ENCODE measurements around the gene SLC38A8. TPM values are rescaled to one million over a fixed set of nuclear protein-coding genes. Genes with fewer than 3 reads are reported as not detected.
A peak's percentile ranks its signal among the peaks of the same experiment; 100 is the strongest.

SLC38A8 gene
- total RNA-seq, 1 donor from 2014 or later, result 3.1 TPM

DNA sequence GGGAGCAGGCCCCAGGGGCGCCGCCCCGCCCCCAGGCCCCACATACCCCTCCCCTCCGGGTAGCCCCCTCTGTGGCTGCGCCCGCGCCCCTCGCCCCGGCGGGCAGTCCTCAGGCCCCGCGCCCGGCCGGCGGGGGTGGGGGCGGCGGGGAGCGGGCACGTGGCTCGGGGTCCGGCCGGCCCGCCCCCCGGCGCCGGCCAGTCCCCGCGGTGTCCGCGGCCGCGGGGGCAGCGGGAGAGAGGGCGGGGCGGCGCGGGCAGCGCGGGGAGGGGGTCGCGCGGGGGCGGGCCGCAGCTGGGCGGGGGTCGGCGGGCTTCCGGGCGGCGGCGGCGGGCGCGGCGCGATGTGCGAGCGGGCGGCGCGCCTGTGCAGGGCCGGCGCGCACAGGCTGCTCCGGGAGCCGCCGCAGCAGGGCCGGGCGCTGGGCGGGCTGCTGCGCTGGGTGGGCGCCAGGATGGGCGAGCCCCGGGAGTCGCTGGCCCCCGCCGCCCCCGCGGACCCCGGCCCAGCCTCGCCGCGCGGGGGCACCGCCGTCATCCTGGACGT lies 74.2 kb downstream of the SLC38A8 start:
- intact Hi-C loops (cut with DNase I), result loop anchor here (1.0 to 5.0 kb wide), 2 partner anchors 95 to 209 kb away; no protein-coding TSS in a partner anchor
- DNase-seq (ENCODE audit: missing footprints) (no peak), ATAC-seq (no peak)

DNA sequence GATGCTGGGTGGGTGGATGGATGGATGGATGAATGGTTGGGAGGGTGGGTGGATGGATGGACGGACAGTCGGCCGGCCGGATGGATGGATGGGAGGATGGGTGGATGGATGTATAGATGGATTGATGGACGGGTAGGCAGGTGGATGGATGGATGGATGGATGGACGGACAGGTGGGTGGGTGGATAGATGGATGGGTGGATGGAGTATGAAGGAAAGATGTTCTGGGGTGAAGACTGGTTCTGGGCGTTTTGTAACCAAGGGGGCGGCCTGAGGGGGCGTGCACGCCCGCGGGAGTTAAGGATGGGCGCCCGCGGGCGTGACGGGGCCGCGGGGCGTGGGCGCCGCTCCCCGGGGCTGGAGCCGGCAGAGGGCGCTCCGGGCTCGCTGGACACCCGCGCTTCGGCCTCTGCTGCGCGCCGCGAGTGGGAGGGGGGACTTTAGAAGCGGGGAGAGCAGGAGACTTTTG lies 74.7 kb downstream of the SLC38A8 start, which contains the start of gene NECAB2:
NECAB2 (plus strand) TSS at position 407 of the 468 bp plus-strand sequence. CDS start 405 bp downstream, outside the sequence.
- ATAC-seq (peak; percentile 65), DNase-seq (ENCODE audit: missing footprints) (peak; percentile 84)
- intact Hi-C loops (cut with DNase I), result loop anchor here (1.0 to 5.0 kb wide), 2 partner anchors 95 to 209 kb away; no protein-coding TSS in a partner anchor

DNA sequence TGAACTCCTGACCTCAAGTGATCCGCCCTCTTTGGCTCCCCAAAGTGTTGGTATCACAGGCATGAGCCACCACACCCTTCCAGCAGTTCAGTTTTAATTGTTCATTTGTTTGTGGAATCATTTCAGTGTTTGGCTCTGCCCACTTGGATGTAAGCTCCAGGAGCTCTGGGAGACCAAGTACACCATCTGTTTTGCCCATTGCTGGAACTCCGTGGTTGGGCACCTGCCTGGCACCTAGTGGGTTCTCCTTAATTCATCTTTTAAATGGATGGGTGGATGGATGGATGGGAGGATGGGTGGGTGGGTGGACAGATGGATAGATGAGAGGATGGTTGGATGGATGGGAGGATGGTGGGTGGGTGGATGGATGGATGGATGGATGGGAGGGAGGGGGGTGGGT lies 75.5 kb downstream of the SLC38A8 start:
- intact Hi-C loops (cut with DNase I), result loop anchor here (5.0 kb wide), 1 partner anchor 210 kb away; no protein-coding TSS in a partner anchor
- ATAC-seq (no peak), DNase-seq (ENCODE audit: missing footprints) (peak; percentile 0)

DNA sequence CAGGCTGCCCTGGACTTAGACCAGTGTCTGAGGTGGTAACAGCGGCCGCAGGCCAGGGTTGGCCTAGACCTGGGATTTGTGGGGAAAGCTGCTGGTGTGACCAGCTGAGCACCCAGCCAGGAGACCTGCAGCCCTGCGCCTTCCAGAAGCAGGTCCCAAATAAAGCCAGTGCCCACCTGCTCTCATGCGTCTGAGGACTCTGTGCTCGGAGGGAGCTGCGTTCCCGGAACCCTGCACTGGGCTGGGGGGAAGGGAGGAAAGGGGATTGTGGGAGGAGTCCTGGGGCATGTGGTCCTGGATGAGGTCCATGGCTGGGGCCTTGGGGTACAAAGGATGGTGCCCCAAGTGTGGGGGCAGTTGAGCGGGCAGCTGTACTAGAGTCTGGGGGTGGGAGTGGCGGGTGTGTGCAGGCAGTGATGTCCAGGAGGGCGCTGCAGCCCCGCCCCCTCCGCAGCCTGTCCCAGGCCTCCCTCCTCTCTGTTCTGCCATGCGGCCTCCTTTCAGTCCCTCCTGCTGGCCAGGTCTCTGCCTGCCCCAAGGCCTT lies 76.4 kb downstream of the SLC38A8 start:
- peak; percentile 44 for DNase-seq (ENCODE audit: missing footprints)
- ATAC-seq, result no peak
- intact Hi-C loops (cut with DNase I), result loop anchor here (5.0 kb wide), 1 partner anchor 211 kb away; no protein-coding TSS in a partner anchor

DNA sequence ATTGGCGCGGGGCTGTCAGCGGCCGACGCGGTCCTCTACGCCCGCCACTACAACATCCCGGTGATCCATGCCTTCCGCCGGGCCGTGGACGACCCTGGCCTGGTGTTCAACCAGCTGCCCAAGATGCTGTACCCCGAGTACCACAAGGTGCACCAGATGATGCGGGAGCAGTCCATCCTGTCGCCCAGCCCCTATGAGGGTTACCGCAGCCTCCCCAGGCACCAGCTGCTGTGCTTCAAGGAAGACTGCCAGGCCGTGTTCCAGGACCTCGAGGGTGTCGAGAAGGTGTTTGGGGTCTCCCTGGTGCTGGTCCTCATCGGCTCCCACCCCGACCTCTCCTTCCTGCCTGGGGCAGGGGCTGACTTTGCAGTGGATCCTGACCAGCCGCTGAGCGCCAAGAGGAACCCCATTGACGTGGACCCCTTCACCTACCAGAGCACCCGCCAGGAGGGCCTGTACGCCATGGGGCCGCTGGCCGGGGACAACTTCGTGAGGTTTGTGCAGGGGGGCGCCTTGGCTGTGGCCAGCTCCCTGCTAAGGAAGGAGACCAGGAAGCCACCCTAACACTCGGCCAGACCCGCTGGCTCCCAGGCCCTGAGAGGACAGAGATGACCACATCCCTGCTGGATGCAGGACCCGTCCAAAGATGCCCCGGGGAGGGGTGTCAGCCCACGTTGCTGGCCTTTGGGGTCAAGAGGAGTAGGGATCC lies 77.0 kb downstream of the SLC38A8 start:
- intact Hi-C loops (cut with DNase I), result loop anchor here (5.0 kb wide), 1 partner anchor 212 kb away; no protein-coding TSS in a partner anchor
- DNase-seq (ENCODE audit: missing footprints) (peak; percentile 54), ATAC-seq (no peak)

DNA sequence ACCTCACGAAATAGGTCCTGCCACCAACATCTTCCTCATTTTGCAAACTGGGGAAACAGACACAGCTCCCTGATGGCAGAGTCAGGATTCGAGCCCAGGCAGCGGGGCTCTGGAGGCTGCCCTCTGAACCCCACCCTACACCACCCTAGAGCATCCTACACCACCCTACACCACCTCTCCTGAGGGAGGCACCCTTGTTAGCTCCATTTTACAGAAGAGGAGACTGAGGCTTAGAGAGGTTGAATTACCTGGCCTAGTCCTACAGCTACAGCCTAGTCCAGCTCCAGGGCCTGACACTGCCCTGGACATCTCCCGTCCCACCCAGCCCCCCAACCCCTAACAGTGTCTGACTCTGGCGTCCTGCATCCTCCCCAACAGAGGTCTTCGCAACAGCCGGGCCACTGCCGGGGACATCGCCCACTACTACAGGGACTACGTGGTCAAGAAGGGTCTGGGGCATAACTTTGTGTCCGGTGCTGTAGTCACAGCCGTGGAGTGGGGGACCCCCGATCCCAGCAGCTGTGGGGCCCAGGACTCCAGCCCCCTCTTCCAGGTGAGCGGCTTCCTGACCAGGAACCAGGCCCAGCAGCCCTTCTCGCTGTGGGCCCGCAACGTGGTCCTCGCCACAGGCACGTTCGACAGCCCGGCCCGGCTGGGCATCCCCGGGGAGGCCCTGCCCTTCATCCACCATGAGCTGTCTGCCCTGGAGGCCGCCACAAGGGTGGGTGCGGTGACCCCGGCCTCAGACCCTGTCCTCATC lies 77.7 kb downstream of the SLC38A8 start:
- DNase-seq (ENCODE audit: missing footprints), result peak; percentile 27
- ATAC-seq, result no peak

DNA sequence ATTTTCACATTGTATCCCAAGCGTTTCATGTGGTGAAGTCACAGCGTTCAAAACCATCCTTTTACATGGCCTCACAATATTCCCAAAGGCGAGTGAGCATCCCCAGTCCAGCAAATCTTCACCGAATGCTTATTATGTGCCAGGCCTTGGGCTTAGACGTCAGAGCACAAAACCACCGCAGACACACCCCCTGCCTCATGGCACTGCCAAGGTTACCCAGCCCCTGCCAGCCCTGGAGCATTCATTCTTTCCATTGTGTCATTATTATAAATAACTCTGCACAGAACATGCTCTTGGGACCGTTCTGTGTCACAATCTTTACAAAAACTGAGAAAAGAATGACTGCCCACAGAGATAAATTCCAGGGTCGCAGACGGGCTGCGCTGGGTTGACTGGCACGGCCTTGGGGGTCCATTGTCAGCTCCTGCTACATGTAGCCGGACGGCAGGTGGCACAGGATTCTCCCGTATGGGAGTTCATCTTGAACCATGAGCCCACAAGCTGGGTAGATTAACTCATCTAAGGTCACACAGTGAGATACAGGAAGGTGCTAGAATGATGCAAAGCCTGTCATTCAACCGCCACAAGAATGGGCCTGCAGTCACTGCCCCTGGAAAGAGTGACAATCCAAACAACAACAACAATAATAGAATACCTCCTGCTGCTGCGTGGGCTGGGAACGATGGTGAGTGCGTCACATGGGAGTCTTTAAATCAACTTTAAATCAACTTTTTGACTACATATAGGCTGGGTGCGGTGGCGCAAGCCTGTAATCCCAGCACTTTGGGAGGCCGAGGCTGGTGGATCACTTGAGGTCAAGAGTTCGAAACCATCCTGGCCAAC lies 79.1 kb downstream of the SLC38A8 start:
- intact Hi-C loops (cut with DNase I), result no loop called here
- ATAC-seq (peak; percentile 39), DNase-seq (ENCODE audit: missing footprints) (peak; percentile 43)

More for the DNA sequence above, 77.7 kb downstream of the SLC38A8 start:
- intact Hi-C loops (cut with DNase I), result loop anchor here (5.0 kb wide), 1 partner anchor 212 kb away; no protein-coding TSS in a partner anchor

DNA sequence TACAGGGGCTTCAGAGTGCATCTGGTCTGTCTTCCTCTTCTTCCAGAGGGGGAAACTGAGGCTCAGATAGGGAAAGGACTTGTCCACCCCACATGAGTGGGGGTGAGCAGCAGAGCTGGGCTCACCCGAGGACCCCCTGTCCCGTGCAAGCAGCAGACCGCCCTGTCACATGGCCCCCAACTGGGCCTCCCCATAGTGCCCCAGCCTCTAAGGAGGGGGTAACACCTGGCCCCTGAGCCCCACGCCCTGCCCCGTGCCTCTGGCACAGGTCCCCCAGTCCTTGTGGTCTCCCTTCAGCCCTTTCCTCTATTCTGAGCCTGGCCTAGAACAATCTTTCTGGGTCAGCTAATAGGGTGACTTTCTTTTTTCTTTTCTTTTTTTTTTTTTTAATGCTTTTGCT lies 81.0 kb downstream of the SLC38A8 start:
- intact Hi-C loops (cut with DNase I), result no loop called here
- no peak for ATAC-seq
- DNase-seq (ENCODE audit: missing footprints), result no peak

DNA sequence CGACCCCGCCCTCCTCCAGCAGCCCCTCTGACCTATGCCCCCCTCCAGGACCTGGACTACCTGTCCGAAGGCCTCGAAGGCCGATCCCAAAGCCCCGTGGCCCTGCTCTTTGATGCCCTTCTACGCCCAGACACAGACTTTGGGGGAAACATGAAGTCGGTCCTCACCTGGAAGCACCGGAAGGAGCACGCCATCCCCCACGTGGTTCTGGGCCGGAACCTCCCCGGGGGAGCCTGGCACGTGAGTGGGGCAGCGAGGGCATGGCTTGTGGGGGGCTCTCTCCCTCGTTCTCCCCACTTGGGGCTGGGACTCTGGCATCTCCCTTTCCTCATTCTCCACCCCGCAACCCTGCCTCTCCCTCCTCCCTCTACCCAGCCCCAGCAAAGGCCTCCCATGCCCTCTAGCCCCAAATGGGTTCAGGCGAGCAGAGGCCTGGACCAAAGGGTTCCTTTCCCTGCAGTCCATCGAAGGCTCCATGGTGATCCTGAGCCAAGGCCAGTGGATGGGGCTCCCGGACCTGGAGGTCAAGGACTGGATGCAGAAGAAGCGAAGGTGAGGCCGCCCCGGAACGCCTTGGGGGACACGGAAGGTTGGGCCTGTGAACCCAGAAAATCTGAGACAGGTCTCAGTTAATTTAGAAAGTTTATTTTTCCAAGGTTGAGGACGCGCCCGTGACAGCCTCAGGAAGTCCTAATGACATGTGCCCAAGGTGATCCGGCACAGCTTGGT lies 81.9 kb downstream of the SLC38A8 start:
- ATAC-seq (no peak), DNase-seq (ENCODE audit: missing footprints) (peak; percentile 71)
- intact Hi-C loops (cut with DNase I), result no loop called here

Other genes starting within 250 kb of the SLC38A8 start
- 189 TPM for gene HSBP1, start 234.8 kb downstream of the SLC38A8 start, total RNA-seq
- 48.2 TPM for gene MLYCD, start 143.7 kb downstream of the SLC38A8 start, total RNA-seq
- gene OSGIN1, start 89.6 kb downstream of the SLC38A8 start, total RNA-seq, result 8.2 TPM
- gene NECAB2, start 74.6 kb downstream of the SLC38A8 start, total RNA-seq, result 1.8 TPM
- 70.2 TPM for gene MBTPS1, start 74.1 kb upstream of the SLC38A8 start, total RNA-seq
- 24.1 TPM for gene HSDL1, start 102.4 kb upstream of the SLC38A8 start, total RNA-seq
- not detected for gene DNAAF1, start 102.5 kb upstream of the SLC38A8 start, total RNA-seq
- 26.5 TPM for gene TAF1C, start 144.3 kb upstream of the SLC38A8 start, total RNA-seq
- not detected for gene ADAD2, start 148.4 kb upstream of the SLC38A8 start, total RNA-seq
- gene KCNG4, start 197.2 kb upstream of the SLC38A8 start, total RNA-seq, result not detected

Data from Right ventricle myocardium inferior (tissue), 1 donor.